ENCODE measurements around the gene OR5AR1. TPM values are rescaled to one million over a fixed set of nuclear protein-coding genes. Genes with fewer than 3 reads are reported as not detected.
"Not testable (repeated sequence)": the region's sequence is repeated elsewhere in the genome, so short reads cannot be mapped to it uniquely, and the experiment has no call there.

Gene OR5AR1
- not detected in 2 replicates for total RNA-seq

GRCh38 chr11:56663386-56663785, at the start of gene OR5AR1:
OR5AR1 (plus strand) TSS chr11:56663686; CDS start chr11:56663686, 0 bp downstream.
- DNase-seq (ENCODE audit: low read depth in 2 of 2): no peak

GRCh38 chr11:56624661-56625110, 38.8 kb upstream of the OR5AR1 start:
- DNase-seq (ENCODE audit: low read depth in 2 of 2): peak; percentile 0 to 55

GRCh38 chr11:56625946-56626345, 37.5 kb upstream of the OR5AR1 start:
- no peak for DNase-seq (ENCODE audit: low read depth in 2 of 2)

GRCh38 chr11:56632329-56632728, 31.2 kb upstream of the OR5AR1 start:
- no peak for DNase-seq (ENCODE audit: low read depth in 2 of 2)

- no peak for DNase-seq (ENCODE audit: low read depth in 2 of 2)
Observed at GRCh38 chr11:56636861-56637260, 26.6 kb upstream of the OR5AR1 start.

- no peak for DNase-seq (ENCODE audit: low read depth in 2 of 2)
Observed at GRCh38 chr11:56637500-56637899, 26.0 kb upstream of the OR5AR1 start.

- DNase-seq (ENCODE audit: low read depth in 2 of 2): no peak
Observed at GRCh38 chr11:56642339-56642738, 21.1 kb upstream of the OR5AR1 start, which contains the start of gene OR5AP2. OR5AP2 (minus strand) TSS chr11:56642439; CDS start chr11:56642439, 0 bp downstream.

- no peak for DNase-seq (ENCODE audit: low read depth in 2 of 2)
Observed at GRCh38 chr11:56659755-56660154, 3.7 kb upstream of the OR5AR1 start.

- no peak for DNase-seq (ENCODE audit: low read depth in 2 of 2)
Observed at GRCh38 chr11:56670984-56671383, 7.5 kb downstream of the OR5AR1 start.

- DNase-seq (ENCODE audit: low read depth in 2 of 2): no peak
Observed at GRCh38 chr11:56688554-56689100, 25.1 kb downstream of the OR5AR1 start.

GRCh38 chr11:56691179-56691578, 27.7 kb downstream of the OR5AR1 start:
- DNase-seq (ENCODE audit: low read depth in 2 of 2): not testable (repeated sequence)

GRCh38 chr11:56693428-56693827, 29.9 kb downstream of the OR5AR1 start:
- DNase-seq (ENCODE audit: low read depth in 2 of 2): no peak

GRCh38 chr11:56698795-56699194, 35.3 kb downstream of the OR5AR1 start, which contains the start of gene OR9G1:
OR9G1 (plus strand) TSS chr11:56699095; CDS start chr11:56700388, 1,293 bp downstream.
- no peak for DNase-seq (ENCODE audit: low read depth in 2 of 2)

- peak in 1 of 2 donors; percentile 28 for DNase-seq (ENCODE audit: low read depth in 2 of 2)
Observed at GRCh38 chr11:56700242-56700913, 36.9 kb downstream of the OR5AR1 start.

- no peak for DNase-seq (ENCODE audit: low read depth in 2 of 2)
Observed at GRCh38 chr11:56700914-56701485, 37.5 kb downstream of the OR5AR1 start.

- no peak for DNase-seq (ENCODE audit: low read depth in 2 of 2)
Observed at GRCh38 chr11:56705784-56706396, 42.4 kb downstream of the OR5AR1 start.

GRCh38 chr11:56706486-56706885, 43.0 kb downstream of the OR5AR1 start:
- DNase-seq (ENCODE audit: low read depth in 2 of 2): no peak

GRCh38 chr11:56714206-56714605, 50.7 kb downstream of the OR5AR1 start:
- DNase-seq (ENCODE audit: low read depth in 2 of 2): no peak
